Keratinocyte (primary cell): ENCODE results near the gene SLC15A4. TPM values are rescaled to one million over a fixed set of nuclear protein-coding genes. Genes with fewer than 3 reads are reported as not detected.

Source experiments
- DNase-seq: peaks from one replicate; pipeline ENCODE4 v3.0.0-alpha.2; 2011; ENCODE audit warnings: low read depth, missing footprints, low spot score
- FAIRE-seq: peaks from 2 replicates; lab custom pipeline; 2011; peaks lifted over from hg19 to GRCh38; lab: Jason Lieb, UNC
- H2AFZ ChIP-seq: 2 replicates; pipeline ENCODE4 v1.6.0; 2012; ENCODE audit warnings: low read length, control low read depth, inconsistent platforms; ENCODE audit not compliant: control insufficient read depth
- H3K27ac ChIP-seq: 2 replicates; pipeline ENCODE4 v1.5.1; 2011; ENCODE audit warnings: low read length; ENCODE audit not compliant: control insufficient read depth, insufficient read depth
- H3K27me3 ChIP-seq: 3 replicates; pipeline ENCODE4 v1.6.0; 2011; ENCODE audit warnings: low read length; ENCODE audit not compliant: control insufficient read depth, insufficient read depth; ENCODE audit errors: extremely low read depth
- H3K36me3 ChIP-seq, 2 experiments: 2 replicates in 1 of 2; 3 replicates in 1 of 2; pipeline ENCODE4 v1.5.1; 2011; ENCODE audit warnings: low read length in 2 of 2, mild to moderate bottlenecking in 1 of 2; ENCODE audit not compliant: control insufficient read depth in 2 of 2, insufficient read depth in 2 of 2; ENCODE audit errors: extremely low read depth in 1 of 2
- H3K4me1 ChIP-seq: 3 replicates; pipeline ENCODE4 v1.5.1; 2011; ENCODE audit warnings: low read length; ENCODE audit not compliant: control insufficient read depth, insufficient read depth; ENCODE audit errors: extremely low read depth
- H3K4me2 ChIP-seq: 3 replicates; pipeline ENCODE4 v1.6.0; 2011; ENCODE audit warnings: low read depth, low read length; ENCODE audit not compliant: control insufficient read depth, insufficient read depth; ENCODE audit errors: extremely low read depth
- H3K4me3 ChIP-seq, 3 experiments: fragments of 200-600 bp in 1 of 3; sonication (generic) in 1 of 3; 2 replicates in 2 of 3; 3 replicates in 1 of 3; pipeline ENCODE4 v1.5.1; 2011 to 2016; ENCODE audit warnings: low read length in 3 of 3, mild to moderate bottlenecking in 3 of 3, control low read depth in 2 of 3, inconsistent platforms in 1 of 3, low read depth in 1 of 3, mixed read lengths in 1 of 3, mixed run types in 1 of 3, moderate library complexity in 1 of 3; ENCODE audit not compliant: control insufficient read depth in 2 of 3, insufficient read depth in 2 of 3; ENCODE audit errors: extremely low read depth in 1 of 3
- H3K79me2 ChIP-seq: 2 replicates; pipeline ENCODE4 v1.6.0; 2012; ENCODE audit warnings: low read length; ENCODE audit not compliant: control insufficient read depth, insufficient read depth
- H3K9ac ChIP-seq: 3 replicates; pipeline ENCODE4 v1.6.0; 2011; ENCODE audit warnings: low read length; ENCODE audit not compliant: control insufficient read depth, insufficient read depth; ENCODE audit errors: extremely low read depth
- H3K9me1 ChIP-seq: 3 replicates; pipeline ENCODE4 v1.6.0; 2011; ENCODE audit warnings: low read length; ENCODE audit not compliant: control insufficient read depth, insufficient read depth; ENCODE audit errors: extremely low read depth
- H3K9me3 ChIP-seq: 2 replicates; pipeline ENCODE4 v1.5.1; 2012; ENCODE audit warnings: low read depth, low read length; ENCODE audit not compliant: control insufficient read depth
- H4K20me1 ChIP-seq: 3 replicates; pipeline ENCODE4 v1.6.0; 2011; ENCODE audit warnings: low read length; ENCODE audit not compliant: control insufficient read depth, insufficient read depth; ENCODE audit errors: extremely low read depth
- EZH2 ChIP-seq: IDR thresholded peaks from one replicate; pipeline ENCODE4 v1.6.1; 2012; ENCODE audit warnings: inconsistent platforms, mild to moderate bottlenecking, low read length, moderate library complexity
- dilution Hi-C: fragments of 300-500 bp; cut with MboI; formaldehyde crosslinking; loops from one replicate; pipeline ENCODE4 v1.7.0; 2020; ENCODE audit warnings: low sequenced_read_pairs; ENCODE audit not compliant: extremely low pct_ligation_motif_present
- polyA plus RNA-seq, 5 experiments: library from polyadenylated mRNA; depleted of rRNA in 3 of 5; stranded (reverse) in 3 of 5; stranded (forward) in 1 of 5; unstranded in 1 of 5; fragments of >200 nt; gene quantifications; 1 replicate in 1 of 5; 2 replicates in 3 of 5; 3 replicates in 1 of 5; pipeline versions ENCODE4 v1.2.1 to v1.2.3, GENCODE V29; 2011 to 2012; ENCODE audit warnings: missing spikeins in 2 of 5, low read depth in 1 of 5, low replicate concordance in 1 of 5
- TF ChIP-seq, protein P1 (sequence below), 3 experiments: IDR thresholded peaks in 1 of 3; conservative IDR thresholded peaks in 1 of 3; optimal IDR thresholded peaks in 1 of 3; 2 replicates in 2 of 3; 3 replicates in 1 of 3; pipeline versions ENCODE3 to v1.5.1; 2011; ENCODE audit warnings: low read length in 3 of 3, mild to moderate bottlenecking in 3 of 3, moderate library complexity in 2 of 3, control low read depth in 1 of 3, inconsistent platforms in 1 of 3; ENCODE audit not compliant: insufficient read depth in 2 of 3; ENCODE audit errors: extremely low read depth in 1 of 3

The SLC15A4 gene
- polyA plus RNA-seq, 1 donor (not counting 4 experiments of a cell fraction or from before 2014, with no cell fraction given), result 39.3 TPM

DNA sequence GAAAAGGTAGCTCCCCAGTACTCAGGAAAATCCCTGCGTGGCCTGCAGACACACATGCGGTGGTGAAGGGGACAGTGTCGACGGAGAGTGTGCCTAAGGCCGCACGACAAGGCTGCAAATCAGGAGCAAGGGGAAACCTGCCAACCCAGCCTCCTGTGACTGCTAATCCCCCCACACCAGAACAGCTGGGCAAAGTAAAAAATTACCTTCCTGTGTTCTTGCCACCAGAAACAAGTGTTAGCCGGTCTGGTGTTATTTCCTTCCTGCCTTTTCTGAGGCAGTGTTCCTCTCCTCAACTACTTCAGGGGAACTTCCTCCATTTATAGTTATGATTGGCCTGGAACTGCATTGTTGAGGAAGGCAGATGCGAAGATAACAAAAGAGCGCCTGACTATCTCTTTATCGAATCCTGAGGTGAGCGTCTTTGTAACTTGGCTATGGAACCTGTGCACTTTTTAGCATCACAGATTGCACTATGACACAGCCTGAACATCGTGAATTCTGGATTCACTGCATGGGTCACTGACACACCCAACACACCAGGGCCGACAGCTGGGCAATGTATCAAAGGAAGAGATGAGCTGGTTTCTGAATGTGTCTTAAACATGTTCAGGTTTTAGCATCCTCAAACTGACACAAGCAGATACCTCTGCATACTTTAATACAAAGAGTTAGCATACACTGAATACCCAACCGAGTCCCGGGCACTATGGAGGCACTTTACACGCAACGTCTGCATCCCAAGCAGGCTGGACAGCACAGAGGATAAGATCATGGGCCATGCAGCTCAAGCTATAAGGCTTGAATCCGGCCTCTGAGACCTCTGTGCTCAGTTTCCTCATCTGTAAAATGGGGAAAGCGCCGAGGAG, 28.9 kb downstream of the SLC15A4 start:
- no peaks in the 10 kb centered on the region for H3K4me1 ChIP-seq
- no peak overlapping the region for H3K27ac ChIP-seq
- no peaks in the 10 kb centered on the region for H3K79me2 ChIP-seq
- H3K9me1 ChIP-seq, result no peaks in the 10 kb centered on the region
- dilution Hi-C loops, result no loop called here
- no peaks in the 10 kb centered on the region for H4K20me1 ChIP-seq
- H3K9ac ChIP-seq, result no peak overlapping the region
- H2AFZ ChIP-seq, result no peak overlapping the region
- no peak overlapping the region for H3K4me3 ChIP-seq
- H3K27me3 ChIP-seq, result no peaks in the 10 kb centered on the region
- TF ChIP-seq EZH2, result no peak
- TF ChIP-seq, protein P1, sequence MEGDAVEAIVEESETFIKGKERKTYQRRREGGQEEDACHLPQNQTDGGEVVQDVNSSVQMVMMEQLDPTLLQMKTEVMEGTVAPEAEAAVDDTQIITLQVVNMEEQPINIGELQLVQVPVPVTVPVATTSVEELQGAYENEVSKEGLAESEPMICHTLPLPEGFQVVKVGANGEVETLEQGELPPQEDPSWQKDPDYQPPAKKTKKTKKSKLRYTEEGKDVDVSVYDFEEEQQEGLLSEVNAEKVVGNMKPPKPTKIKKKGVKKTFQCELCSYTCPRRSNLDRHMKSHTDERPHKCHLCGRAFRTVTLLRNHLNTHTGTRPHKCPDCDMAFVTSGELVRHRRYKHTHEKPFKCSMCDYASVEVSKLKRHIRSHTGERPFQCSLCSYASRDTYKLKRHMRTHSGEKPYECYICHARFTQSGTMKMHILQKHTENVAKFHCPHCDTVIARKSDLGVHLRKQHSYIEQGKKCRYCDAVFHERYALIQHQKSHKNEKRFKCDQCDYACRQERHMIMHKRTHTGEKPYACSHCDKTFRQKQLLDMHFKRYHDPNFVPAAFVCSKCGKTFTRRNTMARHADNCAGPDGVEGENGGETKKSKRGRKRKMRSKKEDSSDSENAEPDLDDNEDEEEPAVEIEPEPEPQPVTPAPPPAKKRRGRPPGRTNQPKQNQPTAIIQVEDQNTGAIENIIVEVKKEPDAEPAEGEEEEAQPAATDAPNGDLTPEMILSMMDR (optimal IDR thresholded peaks at IDR 0.05 in 1 of 3, IDR thresholded peaks at IDR 0.05 in 1 of 3, conservative IDR thresholded peaks at IDR 0.05 in 1 of 3; ENCODE audit: extremely low read depth in 1 of 3, insufficient read depth in 2 of 3, low read length in 3 of 3), result no peak
- H3K36me3 ChIP-seq, result peaks cover 35 to 44% of the 10 kb centered on the region in 2 experiments
- FAIRE-seq (no peak), DNase-seq (no peak)
- H3K4me2 ChIP-seq, result no peak overlapping the region
- no peaks in the 10 kb centered on the region for H3K9me3 ChIP-seq

DNA sequence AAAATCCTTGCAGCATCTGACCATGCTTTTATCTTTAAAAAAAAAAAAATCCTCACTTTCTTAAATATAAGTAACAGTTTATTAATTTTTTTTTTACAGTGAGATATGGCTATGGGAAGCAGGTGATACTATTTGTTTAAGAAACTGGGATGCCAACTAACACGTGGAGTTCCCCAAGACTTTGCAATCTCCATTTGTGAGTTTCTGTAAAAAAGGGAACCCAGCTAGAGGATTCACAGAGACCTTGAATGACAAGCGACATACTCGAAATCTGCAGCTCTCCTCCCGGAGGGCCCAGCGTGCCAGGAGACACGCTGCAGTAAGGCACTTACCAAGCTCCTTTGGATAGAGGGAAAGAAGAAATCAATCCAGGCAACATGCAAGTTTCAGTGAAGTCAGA, 30.1 kb downstream of the SLC15A4 start:
- FAIRE-seq (no peak), DNase-seq (no peak)
- Histone ChIP-seq H3K4me3 (no peak overlapping the region), H4K20me1 (no peaks in the 10 kb centered on the region), H2AFZ (no peak overlapping the region), H3K4me1 (no peaks in the 10 kb centered on the region), H3K9ac (no peak overlapping the region), H3K9me1 (no peaks in the 10 kb centered on the region), H3K27ac (no peak overlapping the region), H3K36me3 (peaks cover 30 to 37% of the 10 kb centered on the region in 2 experiments), H3K9me3 (no peaks in the 10 kb centered on the region), H3K4me2 (no peak overlapping the region), H3K27me3 (no peaks in the 10 kb centered on the region), H3K79me2 (no peaks in the 10 kb centered on the region)
- TF ChIP-seq, protein P1 (optimal IDR thresholded peaks at IDR 0.05 in 1 of 3, IDR thresholded peaks at IDR 0.05 in 1 of 3, conservative IDR thresholded peaks at IDR 0.05 in 1 of 3; ENCODE audit: extremely low read depth in 1 of 3, insufficient read depth in 2 of 3, low read length in 3 of 3), result no peak
- no peak for TF ChIP-seq EZH2
- dilution Hi-C loops, result no loop called here
